Pancreas (tissue), 10 donors: ENCODE results near the gene MCRIP2. TPM values are rescaled to one million over a fixed set of nuclear protein-coding genes. Genes with fewer than 3 reads are reported as not detected.
A peak's percentile ranks its signal among the peaks of the same experiment; 100 is the strongest.

Source experiments
- ATAC-seq, 4 donors: fragments of 200-7000 bp; cut with Tn5 transposase; one replicate each; pipeline versions ENCODE4 v1.8.0 to v1.9.1; 2020; ENCODE audit warnings: mild to moderate bottlenecking in 4 of 4, moderate library complexity in 4 of 4
- DNase-seq, 6 donors: peaks; one replicate each; pipeline ENCODE4 v3.0.0-alpha.2; 2020
- FAIRE-seq: peaks from 2 replicates; lab custom pipeline; 2012; peaks lifted over from hg19 to GRCh38; lab: Jason Lieb, UNC
- H3K27ac ChIP-seq, 4 donors: fragments of 200-600 bp; sonication (generic); 1 replicate in 3 of 4; 2 replicates in 1 of 4; pipeline versions ENCODE4 v1.5.0 to v1.8.0; 2020
- H3K27me3 ChIP-seq, 4 donors: fragments of 200-600 bp; one replicate each; pipeline ENCODE4 v1.8.0; 2021
- H3K36me3 ChIP-seq, 3 donors: fragments of 200-600 bp; sonication (generic) in 1 of 3; one replicate each; pipeline versions ENCODE4 v1.5.0 to v1.8.0; 2020 to 2021
- H3K4me1 ChIP-seq, 3 donors: fragments of 200-600 bp; one replicate each; pipeline ENCODE4 v1.8.0; 2021
- H3K4me3 ChIP-seq, 4 donors: fragments of 200-600 bp; sonication (generic) in 2 of 4; one replicate each; pipeline versions ENCODE4 v1.5.0 to v1.8.0; 2020 to 2021
- H3K9me3 ChIP-seq, 4 donors: fragments of 200-600 bp; one replicate each; pipeline ENCODE4 v1.8.0; 2021
- WGBS, 2 donors: extraction: QIAGEN DNeasy Blood & Tissue Kit; methylation state at CpG; one replicate each; pipeline ENCODE4 v1.1.7; 2013; 5-methylcytosine and 5-hydroxymethylcytosine counted together
- intact Hi-C, 3 donors: fragments of 100-400 bp; cut with DNase I; formaldehyde crosslinking; loops; one replicate each; pipeline versions ENCODE4 v1.11.1 to v1.14.2; 2022
- polyA plus RNA-seq, 2 donors: library from polyadenylated mRNA; stranded (reverse); fragments of 200-250 nt; gene quantifications; one replicate each; pipeline ENCODE4 v1.2.3, GENCODE V29; 2013
- total RNA-seq, 6 donors: library from RNA; stranded (reverse); fragmentation: NEBNext Ultra II Directional in 4 of 6; extraction: Animal tissue kit (Norgen Biotek cat#: 25700) in 4 of 6; gene quantifications; one replicate each; pipeline versions ENCODE4 v1.2.1 to v1.2.4, GENCODE V29; 2021 to 2023
- TF ChIP-seq, protein P1 (sequence below), 4 donors: fragments of 200-600 bp; sonication (generic) in 3 of 4; IDR thresholded peaks; one replicate each; pipeline versions ENCODE4 v1.5.0 to v1.8.0; 2021; ENCODE audit warnings: antibody characterized with exemption in 4 of 4
- donor health status: healthy with polysubstance abuse.
- donor health status: DM: no; HTN: no; CAD: no; lungs with moderate emphysema.
- donor health status: DM: no; HTN: no; CAD: no.
- donor health status: control.
- donor health status: control.
- donor health status: Bipolar disorder and iron deficiency.
- donor health status: DM: yes; HTN: yes; CAD: no.
- donor health status: DM: no; HTN: no; CAD: no.
- donor health status: DM: no; HTN: no; CAD: no.
- donor health status: DM: yes; HTN: yes; CAD: no.

Gene MCRIP2
- total and polyA plus RNA-seq, 8 donors = 19.0 to 89.3 (median 27.7) TPM

DNA sequence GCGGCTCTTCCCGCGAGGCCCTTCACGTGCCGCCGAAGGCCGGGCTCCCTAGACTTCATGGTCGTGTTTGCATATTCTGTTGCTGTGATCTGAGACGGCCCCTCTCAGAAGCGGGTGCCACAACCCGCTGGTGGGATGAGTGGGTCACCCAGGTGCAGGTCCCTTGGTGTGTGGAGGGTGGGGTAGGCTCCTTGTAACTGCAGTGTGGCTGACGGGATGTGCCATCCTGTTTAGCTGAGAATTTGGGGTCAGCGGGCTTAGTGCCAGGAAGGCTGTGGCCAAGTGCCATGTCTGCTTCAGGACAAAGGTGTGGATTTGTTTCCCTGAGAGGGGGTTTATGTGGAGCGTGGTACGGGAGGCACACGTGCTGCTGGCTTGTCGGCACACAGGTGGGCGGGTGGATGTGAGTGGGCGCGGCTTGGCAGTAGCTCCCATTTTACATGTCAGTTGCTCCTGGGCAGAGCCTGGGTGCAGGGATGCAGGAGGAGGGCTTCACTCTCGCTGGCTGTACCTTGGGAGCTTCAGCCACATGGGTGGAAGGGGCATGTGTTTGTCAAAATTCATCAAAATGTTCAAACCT lies 20.0 kb upstream of the MCRIP2 start:
- WGBS, 2 donors = 81 to 85% methylated on average over 21 of the region's 21 CpGs
- Histone ChIP-seq H3K36me3 (peaks cover 0 to 22% (median 6%) of the 10 kb centered on the region in 3 donors), H3K27me3 (no peaks in the 10 kb centered on the region), H3K9me3 (no peaks in the 10 kb centered on the region), H3K4me1 (no peaks in the 10 kb centered on the region), H3K27ac (no peak overlapping the region), H3K4me3 (no peak overlapping the region)
- TF ChIP-seq, protein P1, sequence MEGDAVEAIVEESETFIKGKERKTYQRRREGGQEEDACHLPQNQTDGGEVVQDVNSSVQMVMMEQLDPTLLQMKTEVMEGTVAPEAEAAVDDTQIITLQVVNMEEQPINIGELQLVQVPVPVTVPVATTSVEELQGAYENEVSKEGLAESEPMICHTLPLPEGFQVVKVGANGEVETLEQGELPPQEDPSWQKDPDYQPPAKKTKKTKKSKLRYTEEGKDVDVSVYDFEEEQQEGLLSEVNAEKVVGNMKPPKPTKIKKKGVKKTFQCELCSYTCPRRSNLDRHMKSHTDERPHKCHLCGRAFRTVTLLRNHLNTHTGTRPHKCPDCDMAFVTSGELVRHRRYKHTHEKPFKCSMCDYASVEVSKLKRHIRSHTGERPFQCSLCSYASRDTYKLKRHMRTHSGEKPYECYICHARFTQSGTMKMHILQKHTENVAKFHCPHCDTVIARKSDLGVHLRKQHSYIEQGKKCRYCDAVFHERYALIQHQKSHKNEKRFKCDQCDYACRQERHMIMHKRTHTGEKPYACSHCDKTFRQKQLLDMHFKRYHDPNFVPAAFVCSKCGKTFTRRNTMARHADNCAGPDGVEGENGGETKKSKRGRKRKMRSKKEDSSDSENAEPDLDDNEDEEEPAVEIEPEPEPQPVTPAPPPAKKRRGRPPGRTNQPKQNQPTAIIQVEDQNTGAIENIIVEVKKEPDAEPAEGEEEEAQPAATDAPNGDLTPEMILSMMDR (IDR thresholded peaks at IDR 0.05) = no peak
- peak in 1 of 4 donors; percentile 7 for ATAC-seq
- no peak for DNase-seq
- no peak for FAIRE-seq
- intact Hi-C loops = no loop called here

DNA sequence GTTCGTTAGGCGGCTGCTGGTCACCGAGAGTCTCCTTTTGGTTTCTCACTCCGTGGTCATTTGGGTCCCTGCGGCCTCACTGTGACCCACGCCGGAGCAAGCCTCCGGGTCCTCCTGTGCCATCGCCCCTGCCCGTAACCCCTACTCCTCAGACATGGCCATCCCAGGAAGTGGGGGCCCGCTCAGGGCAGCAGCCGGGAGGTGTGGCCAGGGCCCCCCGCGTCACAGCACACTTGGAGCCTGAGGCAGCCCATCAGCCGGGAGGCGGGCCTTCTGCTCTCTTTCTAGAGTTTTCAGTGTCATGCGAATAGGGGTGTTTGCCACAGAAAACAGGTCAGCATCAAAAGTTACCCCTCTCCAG lies 18.7 kb upstream of the MCRIP2 start:
- Histone ChIP-seq H3K36me3 (peaks cover 0 to 28% (median 7%) of the 10 kb centered on the region in 3 donors), H3K4me1 (no peaks in the 10 kb centered on the region), H3K9me3 (no peaks in the 10 kb centered on the region), H3K27ac (no peak overlapping the region), H3K4me3 (no peak overlapping the region), H3K27me3 (no peaks in the 10 kb centered on the region)
- DNase-seq (peak in 1 of 6 donors; percentile 47), FAIRE-seq (no peak), ATAC-seq (no peak)
- intact Hi-C loops = no loop called here
- TF ChIP-seq, protein P1 (IDR thresholded peaks at IDR 0.05) = no peak
- WGBS, 2 donors = 94 to 97% methylated on average over 17 of the region's 17 CpGs

DNA sequence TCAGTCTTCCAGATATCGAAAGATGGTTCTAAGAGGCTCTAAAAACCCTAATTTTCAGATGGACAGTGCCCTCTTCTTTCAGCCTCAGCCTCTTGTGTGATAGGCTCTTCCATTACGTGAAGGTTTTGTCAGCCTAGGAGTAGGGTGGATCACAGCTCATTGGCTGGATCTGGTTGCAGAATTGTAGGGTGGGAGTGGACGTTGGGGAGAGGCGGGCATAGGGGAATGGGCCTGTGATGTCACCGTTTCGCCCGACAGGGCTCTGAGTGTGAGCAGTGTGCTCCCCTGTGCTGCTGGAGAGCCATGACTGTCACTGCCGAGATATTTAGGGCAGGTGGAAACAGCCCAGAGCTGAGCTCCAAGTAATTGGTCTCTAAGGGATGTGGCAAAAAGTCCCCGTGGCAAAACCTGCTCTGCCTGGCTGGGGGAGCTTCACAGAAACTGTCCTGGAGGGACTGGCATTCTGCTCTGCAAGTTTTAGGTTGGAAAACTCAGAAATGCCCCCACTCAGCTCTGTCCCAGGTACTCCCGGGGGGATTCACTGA lies 17.0 kb upstream of the MCRIP2 start:
- FAIRE-seq (no peak), ATAC-seq (no peak), DNase-seq (no peak)
- H3K36me3 ChIP-seq = peaks cover 0 to 35% (median 11%) of the 10 kb centered on the region in 3 donors
- no peaks in the 10 kb centered on the region for H3K4me1 ChIP-seq
- intact Hi-C loops = no loop called here
- no peak overlapping the region for H3K27ac ChIP-seq
- no peaks in the 10 kb centered on the region for H3K27me3 ChIP-seq
- no peaks in the 10 kb centered on the region for H3K9me3 ChIP-seq
- TF ChIP-seq, protein P1 (IDR thresholded peaks at IDR 0.05) = no peak
- no peak overlapping the region for H3K4me3 ChIP-seq
- WGBS, 2 donors = 85 to 89% methylated on average over 10 of the region's 10 CpGs

DNA sequence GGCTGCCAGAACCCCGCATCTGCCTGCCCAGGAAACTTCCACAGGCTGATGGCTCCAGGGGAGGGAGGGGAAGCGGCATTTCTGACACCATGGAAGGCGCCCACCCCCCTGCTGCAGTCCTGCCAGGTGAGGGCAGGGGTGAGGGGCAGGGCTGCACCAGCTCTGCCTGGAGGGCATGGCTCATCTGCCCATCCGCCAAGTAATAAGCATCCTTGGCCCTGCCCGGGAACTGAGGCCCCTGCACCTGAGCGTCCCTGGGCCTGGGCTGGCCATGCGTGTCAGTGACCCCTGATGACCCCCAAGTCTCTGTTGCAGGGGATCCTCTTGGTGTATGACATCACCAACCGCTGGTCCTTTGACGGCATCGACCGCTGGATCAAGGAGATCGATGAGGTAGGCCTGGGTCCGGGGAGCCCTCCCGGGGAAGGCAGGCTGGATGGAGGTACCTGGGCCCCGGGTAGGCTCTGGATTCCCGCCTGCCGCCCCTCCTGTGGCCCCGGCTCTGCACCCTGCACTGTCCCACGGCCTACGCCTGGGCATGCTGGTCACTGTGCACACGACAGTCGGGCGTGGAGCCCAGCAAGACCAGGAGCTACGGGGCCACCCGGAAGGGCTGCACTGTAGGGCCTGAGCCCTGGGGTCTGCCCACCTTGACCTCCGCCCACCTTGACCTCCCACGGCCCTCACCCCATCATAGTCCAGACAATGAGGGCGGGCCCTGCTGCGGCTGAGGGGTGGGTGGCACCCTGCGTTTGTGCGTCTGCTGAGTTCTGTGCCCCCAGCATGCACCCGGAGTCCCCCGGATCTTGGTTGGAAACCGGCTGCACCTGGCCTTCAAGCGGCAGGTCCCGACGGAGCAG lies 16.3 kb upstream of the MCRIP2 start:
- WGBS, 2 donors = 94% methylated on average over 35 to 37 of the region's 37 CpGs
- FAIRE-seq = no peak
- Histone ChIP-seq H3K27me3 (no peaks in the 10 kb centered on the region), H3K4me1 (no peaks in the 10 kb centered on the region), H3K9me3 (no peaks in the 10 kb centered on the region), H3K27ac (no peak overlapping the region), H3K36me3 (peaks cover 0 to 35% (median 11%) of the 10 kb centered on the region in 3 donors), H3K4me3 (no peak overlapping the region)
- ATAC-seq = no peak
- DNase-seq = peak in 1 of 6 donors; percentile 75
- TF ChIP-seq, protein P1 (IDR thresholded peaks at IDR 0.05) = no peak
- intact Hi-C loops = no loop called here
